Measurements from ENCODE around the gene LMBR1L. TPM values are rescaled to one million over a fixed set of nuclear protein-coding genes. Genes with fewer than 3 reads are reported as not detected.

LMBR1L gene
- total RNA-seq, 1 experiment from 2014 or later, result 9.3 TPM

Other genes starting within 250 kb of the LMBR1L start
- gene RND1, start 245.0 kb downstream of the LMBR1L start, total RNA-seq (2014; rRNA removed; shearing (Covaris generic); ENCODE audit: low replicate concordance), result 0.57 and 0.96 TPM in 2 replicates
- gene FKBP11, start 185.4 kb downstream of the LMBR1L start, total RNA-seq (2014; rRNA removed; shearing (Covaris generic); ENCODE audit: low replicate concordance), result 20.0 and 31.6 TPM in 2 replicates
- 174 and 178 TPM in 2 replicates for gene ARF3, start 153.4 kb downstream of the LMBR1L start, total RNA-seq (2014; rRNA removed; shearing (Covaris generic); ENCODE audit: low replicate concordance)
- 1.1 TPM in 1 of 2 replicates, not detected in the other for gene WNT10B, start 139.1 kb downstream of the LMBR1L start, total RNA-seq (2014; rRNA removed; shearing (Covaris generic); ENCODE audit: low replicate concordance)
- gene WNT1, start 132.5 kb downstream of the LMBR1L start, total RNA-seq (2014; rRNA removed; shearing (Covaris generic); ENCODE audit: low replicate concordance), result not detected in 2 replicates
- gene DDN, start 111.5 kb downstream of the LMBR1L start, total RNA-seq (2014; rRNA removed; shearing (Covaris generic); ENCODE audit: low replicate concordance), result not detected in 2 replicates
- gene PRKAG1, start 92.1 kb downstream of the LMBR1L start, total RNA-seq (2014; rRNA removed; shearing (Covaris generic); ENCODE audit: low replicate concordance), result 107 and 124 TPM in 2 replicates
- gene KMT2D, start 50.1 kb downstream of the LMBR1L start, total RNA-seq (2014; rRNA removed; shearing (Covaris generic); ENCODE audit: low replicate concordance), result 10.7 and 15.2 TPM in 2 replicates
- 0.81 and 4.3 TPM in 2 replicates for gene RHEBL1, start 40.9 kb downstream of the LMBR1L start, total RNA-seq (2014; rRNA removed; shearing (Covaris generic); ENCODE audit: low replicate concordance)
- gene DHH, start 16.0 kb downstream of the LMBR1L start, total RNA-seq (2014; rRNA removed; shearing (Covaris generic); ENCODE audit: low replicate concordance), result not detected in 2 replicates
- 3,617 and 4,414 TPM in 2 replicates for gene TUBA1B, start 20.5 kb upstream of the LMBR1L start, total RNA-seq (2014; rRNA removed; shearing (Covaris generic); ENCODE audit: low replicate concordance)
- gene TUBA1A, start 78.2 kb upstream of the LMBR1L start, total RNA-seq (2014; rRNA removed; shearing (Covaris generic); ENCODE audit: low replicate concordance), result 595 and 654 TPM in 2 replicates
- 755 and 799 TPM in 2 replicates for gene TUBA1C, start 154.2 kb upstream of the LMBR1L start, total RNA-seq (2014; rRNA removed; shearing (Covaris generic); ENCODE audit: low replicate concordance)
- 7.8 TPM in 1 of 2 replicates, not detected in the other for gene PRPH, start 184.3 kb upstream of the LMBR1L start, total RNA-seq (2014; rRNA removed; shearing (Covaris generic); ENCODE audit: low replicate concordance)
- 12.0 and 41.5 TPM in 2 replicates for gene TROAP, start 212.4 kb upstream of the LMBR1L start, total RNA-seq (2014; rRNA removed; shearing (Covaris generic); ENCODE audit: low replicate concordance)
- gene C1QL4, start 226.3 kb upstream of the LMBR1L start, total RNA-seq (2014; rRNA removed; shearing (Covaris generic); ENCODE audit: low replicate concordance), result 25.7 and 31.2 TPM in 2 replicates
- gene DNAJC22, start 236.0 kb upstream of the LMBR1L start, total RNA-seq (2014; rRNA removed; shearing (Covaris generic); ENCODE audit: low replicate concordance), result 22.0 and 23.6 TPM in 2 replicates

Measured in Caki2 (cell line).